BE2C (cell line): ENCODE measurements around the gene USP32.

Experiments used
- DNase-seq: peaks from one replicate; pipeline ENCODE4 v3.0.0-alpha.2; 2020
- H3K27me3 ChIP-seq: fragments of 250-450 bp; sonication (Bioruptor Pico); 2 replicates; pipeline ENCODE4 v1.5.1; 2020; ENCODE audit warnings: mild to moderate bottlenecking
- H3K36me3 ChIP-seq: fragments of 250-450 bp; sonication (Bioruptor Pico); 2 replicates; pipeline ENCODE4 v1.5.1; 2020; ENCODE audit warnings: mild to moderate bottlenecking
- H3K4me1 ChIP-seq: fragments of 250-450 bp; sonication (Bioruptor Pico); 2 replicates; pipeline ENCODE4 v1.5.1; 2020
- H3K4me3 ChIP-seq: 2 replicates; pipeline ENCODE4 v1.5.1; 2011; ENCODE audit warnings: low read depth, low read length
- H3K9me3 ChIP-seq: fragments of 250-450 bp; sonication (Bioruptor Pico); 2 replicates; pipeline ENCODE4 v1.5.1; 2020
- CTCF ChIP-seq: IDR thresholded peaks from 2 replicates; pipeline ENCODE4 v1.5.1; 2012; ENCODE audit warnings: mild to moderate bottlenecking, low read depth, low read length

USP32 gene

GRCh38 chr17:60403523-60403810, 11.5 kb upstream of the USP32 start:
- Histone ChIP-seq H3K27me3 (no peaks in the 10 kb centered on the region), H3K4me3 (no peak overlapping the region), H3K36me3 (no peaks in the 10 kb centered on the region), H3K9me3 (no peaks in the 10 kb centered on the region; the same call in 1 of the 2 replicates), H3K4me1 (no peaks in the 10 kb centered on the region)
- no peak for TF ChIP-seq CTCF
- no peak for DNase-seq

GRCh38 chr17:60401819-60402218, 9.9 kb upstream of the USP32 start:
- Histone ChIP-seq H3K36me3 (no peaks in the 10 kb centered on the region), H3K27me3 (no peaks in the 10 kb centered on the region), H3K4me1 (no peaks in the 10 kb centered on the region), H3K9me3 (no peaks in the 10 kb centered on the region), H3K4me3 (no peak overlapping the region)
- no peak for DNase-seq
- no peak for TF ChIP-seq CTCF

DNA sequence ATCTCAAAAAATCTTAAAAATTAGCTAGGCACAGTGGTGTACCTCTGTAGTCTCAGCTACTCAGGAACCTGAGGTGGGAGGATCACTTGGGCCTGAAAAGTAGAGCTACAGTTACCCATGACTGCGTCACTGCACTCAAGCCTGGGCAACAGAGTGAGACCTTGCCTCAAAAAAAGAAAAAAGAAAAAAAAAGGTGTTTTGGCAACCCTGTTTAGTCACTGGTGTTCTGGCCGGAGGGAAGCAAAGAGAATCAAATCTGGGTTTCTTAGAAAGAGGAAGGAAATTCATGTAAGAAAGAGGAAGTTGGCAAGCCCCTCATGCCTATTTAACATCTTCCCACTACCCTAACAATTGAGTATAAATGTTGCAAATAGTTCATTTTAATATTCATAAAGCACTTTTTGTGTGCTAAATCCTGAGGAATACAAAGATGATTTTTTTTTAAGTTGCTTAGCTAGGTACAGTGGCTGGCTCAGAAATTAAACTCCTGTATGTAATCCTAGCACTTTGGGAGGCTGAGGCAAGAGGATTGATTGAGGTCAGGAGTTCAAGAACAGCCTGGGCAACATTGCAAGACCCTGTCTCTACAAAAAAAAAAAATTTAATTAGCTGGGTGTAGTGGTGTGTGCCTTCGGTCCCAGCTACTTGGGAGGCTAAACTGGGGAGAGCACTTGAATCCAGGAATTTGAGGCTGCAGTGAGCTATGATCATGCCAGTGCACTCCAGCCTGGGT, 6.5 kb upstream of the USP32 start:
- no peaks in the 10 kb centered on the region for H3K9me3 ChIP-seq
- no peak for TF ChIP-seq CTCF

DNA sequence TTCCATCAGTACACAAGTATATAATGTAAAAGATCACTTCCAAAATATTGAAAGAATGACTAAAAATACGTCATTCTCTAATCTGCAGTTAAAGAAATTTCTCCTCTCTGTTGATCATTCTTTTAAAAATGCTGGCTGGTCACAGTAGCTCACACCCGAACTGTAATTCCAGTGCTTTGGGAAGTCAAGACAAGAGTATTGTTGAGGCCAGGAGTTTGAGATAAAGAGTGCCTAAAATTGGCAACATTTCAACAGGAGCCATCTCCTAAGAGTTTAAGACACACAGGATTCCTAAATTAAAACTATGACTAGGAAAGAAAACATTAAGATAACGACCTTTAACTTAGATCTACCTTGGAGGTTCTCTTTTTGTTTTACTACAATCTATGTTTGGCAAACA, 4.5 kb upstream of the USP32 start:
- no peak for DNase-seq
- no peak for TF ChIP-seq CTCF
- no peaks in the 10 kb centered on the region for H3K36me3 ChIP-seq
- H3K9me3 ChIP-seq, result no peaks in the 10 kb centered on the region
- no peaks in the 10 kb centered on the region for H3K27me3 ChIP-seq
- H3K4me1 ChIP-seq, result peaks cover 3% of the 10 kb centered on the region
- H3K4me3 ChIP-seq, result no peak overlapping the region

More for the DNA sequence above, 6.5 kb upstream of the USP32 start:
- no peak overlapping the region for H3K4me3 ChIP-seq
- no peaks in the 10 kb centered on the region for H3K4me1 ChIP-seq
- no peak for DNase-seq
- no peaks in the 10 kb centered on the region for H3K27me3 ChIP-seq
- H3K36me3 ChIP-seq, result no peaks in the 10 kb centered on the region

DNA sequence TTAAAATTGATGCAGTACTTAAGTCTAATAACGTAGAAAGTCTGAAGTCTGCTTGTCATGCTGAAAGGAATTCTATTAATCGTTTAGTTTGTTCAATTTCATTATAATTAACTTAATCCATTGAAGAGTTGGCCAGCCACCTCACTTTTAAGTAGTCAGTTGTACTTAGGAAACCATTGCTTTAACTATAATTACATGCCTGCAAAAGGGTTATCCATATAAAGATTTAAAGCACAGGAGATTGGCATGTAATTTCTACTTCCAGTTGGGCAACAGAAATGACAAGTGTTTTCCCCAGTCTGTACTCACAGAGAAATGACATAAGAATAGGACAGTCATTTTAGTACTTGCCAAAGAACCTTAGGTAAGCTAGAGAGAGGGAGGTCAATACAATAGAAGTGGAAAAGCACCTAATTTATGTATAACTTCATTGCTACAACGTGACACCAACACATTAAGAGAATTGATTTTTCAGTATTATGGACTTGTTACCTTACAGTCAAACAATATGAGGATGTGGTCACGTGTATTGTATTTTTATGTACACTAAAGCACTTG, 3.7 kb upstream of the USP32 start:
- Histone ChIP-seq H3K27me3 (no peaks in the 10 kb centered on the region), H3K9me3 (no peaks in the 10 kb centered on the region), H3K36me3 (no peaks in the 10 kb centered on the region), H3K4me1 (peaks cover 3% of the 10 kb centered on the region), H3K4me3 (no peak overlapping the region)
- DNase-seq, result no peak
- TF ChIP-seq CTCF, result no peak

DNA sequence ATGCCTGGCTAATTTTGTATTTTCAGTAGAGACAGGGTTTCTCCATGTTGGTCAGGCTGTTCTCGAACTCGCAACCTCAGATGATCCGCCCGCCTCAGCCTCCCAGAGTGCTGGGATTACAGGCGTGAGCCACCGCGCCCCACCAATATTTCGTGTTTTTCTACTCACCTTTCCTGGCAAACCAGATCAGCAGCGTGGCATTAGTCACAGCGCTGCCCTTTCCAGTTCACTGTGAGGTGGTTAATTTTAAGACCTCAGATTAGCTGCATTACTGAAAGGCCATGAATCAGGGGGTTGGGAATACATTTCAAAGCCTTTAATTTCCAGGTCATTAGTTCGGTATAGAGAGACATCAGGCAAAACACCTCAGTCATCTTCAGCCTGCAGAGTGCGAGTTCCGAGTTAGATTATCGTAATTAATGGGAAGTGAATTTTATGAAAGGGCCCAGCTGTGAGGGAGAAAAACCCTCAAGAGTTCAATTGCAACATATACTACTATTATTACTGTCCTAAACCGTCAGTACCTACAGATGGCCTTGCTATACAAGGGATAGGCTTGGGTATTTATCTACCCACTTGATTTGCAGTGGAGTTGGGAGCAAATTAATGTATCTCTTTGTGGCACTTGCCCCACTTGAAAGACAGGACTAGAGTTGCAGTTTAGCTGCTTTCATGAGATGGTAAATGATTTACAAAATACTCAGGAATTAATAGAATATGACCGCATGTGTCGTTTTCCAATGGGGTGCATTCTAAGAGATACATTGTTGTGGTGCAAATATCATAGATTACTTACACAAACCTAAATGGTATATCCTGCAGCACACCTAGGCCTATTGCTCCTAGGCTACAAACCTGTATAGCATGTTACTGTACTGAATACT, 2.1 kb upstream of the USP32 start:
- Histone ChIP-seq H3K4me3 (no peak overlapping the region), H3K27me3 (no peaks in the 10 kb centered on the region), H3K4me1 (peaks cover 3% of the 10 kb centered on the region), H3K9me3 (no peaks in the 10 kb centered on the region), H3K36me3 (no peaks in the 10 kb centered on the region)
- no peak for DNase-seq
- no peak for TF ChIP-seq CTCF
